SK-N-DZ (cell line): Measurements from ENCODE around the gene GRK3.
"Not testable (repeated sequence)": the region's sequence is repeated elsewhere in the genome, so short reads cannot be mapped to it uniquely, and the experiment has no call there.

Source experiments
- DNase-seq: peaks from one replicate; pipeline ENCODE4 v3.0.0-alpha.2; 2015; ENCODE audit warnings: low spot score

GRK3 gene

GRCh38 chr22:25572708-25573171 is 8.3 kb downstream of the GRK3 start:
- DNase-seq, result no peak

DNA sequence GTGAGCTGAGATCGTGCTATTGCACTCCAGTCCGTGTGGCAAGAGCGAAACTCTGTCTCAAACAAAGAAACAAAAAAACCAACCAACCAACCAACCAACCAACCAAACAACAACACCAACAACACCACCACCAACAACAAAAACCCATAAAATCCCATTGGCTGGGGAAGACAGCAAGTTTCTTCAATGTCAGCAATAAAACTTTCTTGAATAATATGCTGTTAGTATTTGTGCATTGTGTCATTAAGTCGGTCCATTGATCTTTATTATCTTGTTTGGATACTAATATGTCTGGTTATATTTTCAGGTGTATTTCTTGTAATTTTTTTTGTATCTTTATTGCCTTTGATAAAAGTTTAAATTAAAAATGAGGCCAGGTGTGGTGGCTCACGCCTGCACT is 9.4 kb downstream of the GRK3 start:
- DNase-seq, result no peak

- DNase-seq, result no peak
Observed at GRCh38 chr22:25574736-25575135, 10.3 kb downstream of the GRK3 start.

DNA sequence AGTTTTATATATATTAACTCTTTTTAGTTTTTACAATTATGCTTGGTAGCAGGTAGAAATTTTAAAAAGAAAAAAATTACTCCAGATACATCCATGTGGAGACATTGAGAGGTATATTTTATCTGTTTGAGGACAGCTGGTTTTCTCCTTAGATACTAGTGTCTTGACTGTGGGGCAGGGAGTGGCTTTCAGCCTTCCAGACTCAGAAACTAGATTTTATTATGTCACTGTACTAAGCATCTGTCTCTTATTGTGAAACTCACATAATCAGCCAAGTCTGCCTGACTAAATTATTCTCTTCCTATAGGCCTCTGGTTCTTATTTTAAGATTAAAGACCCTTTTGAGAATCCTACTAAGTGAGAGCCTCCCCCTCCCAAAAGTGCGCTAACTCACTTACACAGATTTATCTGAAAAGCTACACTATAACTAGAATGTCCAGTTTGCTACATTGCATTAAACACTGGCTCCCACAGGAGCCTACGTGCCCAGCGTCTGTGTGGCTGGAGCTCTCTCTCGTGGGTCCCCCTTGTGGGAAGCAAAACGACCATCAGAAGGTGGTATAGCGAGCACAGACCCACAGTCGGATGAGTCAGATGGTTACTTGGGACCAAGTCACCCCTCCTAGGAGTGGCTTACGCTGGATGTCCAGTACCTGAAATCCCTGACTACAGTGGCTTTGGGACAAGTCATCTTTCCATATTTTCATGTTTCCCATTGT is 11.4 kb downstream of the GRK3 start:
- DNase-seq, result not testable (repeated sequence)

- not testable (repeated sequence) for DNase-seq
Observed at GRCh38 chr22:25581452-25581851, 17.0 kb downstream of the GRK3 start.

- DNase-seq, result no peak
Observed at GRCh38 chr22:25582946-25583345, 18.5 kb downstream of the GRK3 start.

- not testable (repeated sequence) for DNase-seq
Observed at GRCh38 chr22:25584993-25585392, 20.5 kb downstream of the GRK3 start.

DNA sequence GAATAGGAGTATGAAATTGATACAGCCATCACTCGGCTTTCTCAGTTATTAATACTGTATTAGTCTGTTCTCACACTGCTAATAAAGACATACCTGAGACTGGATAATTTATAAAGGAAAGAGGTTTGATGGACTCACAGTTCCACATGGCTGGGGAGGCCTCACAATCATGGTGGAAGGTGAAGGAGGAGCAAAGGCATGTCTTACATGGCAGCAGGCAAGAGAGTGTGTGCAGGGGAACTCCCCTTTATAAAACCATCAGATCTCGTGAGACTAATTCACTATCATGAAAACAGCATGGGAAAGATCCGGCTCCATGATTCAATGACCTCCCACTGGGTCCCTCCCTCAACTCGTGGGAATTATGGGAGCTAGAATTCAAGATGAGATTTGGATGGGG is 25.2 kb downstream of the GRK3 start:
- DNase-seq, result not testable (repeated sequence)

DNA sequence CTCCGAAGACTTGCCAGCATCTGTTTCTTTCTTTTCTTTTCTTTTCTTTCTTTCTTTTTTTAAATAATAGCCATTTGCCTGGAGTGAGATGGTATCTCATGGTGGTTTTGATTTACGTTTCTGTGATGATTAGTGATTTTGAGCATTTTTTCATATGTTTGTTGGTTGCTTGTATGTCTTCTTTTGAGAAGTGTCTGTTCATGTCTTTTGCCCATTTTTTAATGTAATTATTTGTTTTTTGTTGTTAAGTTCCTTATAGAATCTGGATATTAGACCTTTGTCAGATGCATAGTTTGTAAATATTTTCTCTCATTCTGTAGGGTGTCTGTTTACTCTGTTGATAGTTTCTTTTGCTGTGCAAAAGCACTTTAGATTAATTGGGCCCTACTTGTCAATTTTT is 28.8 kb downstream of the GRK3 start:
- DNase-seq, result not testable (repeated sequence)

DNA sequence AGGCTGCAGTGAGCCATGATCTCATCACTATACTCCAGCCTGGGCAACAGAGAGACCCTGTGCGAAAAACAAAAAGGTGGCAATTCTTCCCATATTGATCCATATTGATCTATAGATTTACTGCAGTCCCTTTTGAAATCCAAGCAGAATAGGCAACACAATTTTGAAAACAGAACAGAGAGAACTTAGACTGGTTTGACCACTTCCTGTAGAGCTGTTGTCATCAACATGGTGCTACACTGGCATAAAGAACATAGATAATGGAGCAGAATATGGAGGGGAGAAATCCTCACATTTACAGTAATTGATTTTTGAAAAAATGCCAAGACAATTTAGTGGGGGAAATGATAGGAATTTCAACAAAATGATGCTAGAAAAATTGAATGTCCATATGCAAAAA is 34.1 kb downstream of the GRK3 start:
- DNase-seq, result no peak

GRCh38 chr22:25602445-25602844 is 38.0 kb downstream of the GRK3 start:
- no peak for DNase-seq

DNA sequence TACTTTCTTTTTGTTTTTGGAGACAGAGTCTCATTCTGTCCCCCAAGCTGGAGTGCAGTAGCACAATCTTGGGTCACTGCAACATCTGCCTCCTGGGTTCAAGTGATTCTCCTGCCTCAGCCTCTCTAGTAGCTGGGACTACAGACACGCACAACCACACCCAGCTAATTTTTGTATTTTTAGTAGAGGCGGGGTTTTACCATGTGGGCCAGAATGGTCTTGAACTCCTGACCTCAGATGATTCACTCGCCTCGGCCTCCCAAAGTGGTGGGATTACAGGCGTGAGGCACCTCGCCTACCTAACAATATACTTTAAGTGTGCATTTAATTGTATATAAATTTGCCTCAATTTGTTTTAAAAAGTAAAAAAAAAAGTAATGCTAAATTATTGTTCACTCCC is 38.4 kb downstream of the GRK3 start:
- no peak for DNase-seq

DNA sequence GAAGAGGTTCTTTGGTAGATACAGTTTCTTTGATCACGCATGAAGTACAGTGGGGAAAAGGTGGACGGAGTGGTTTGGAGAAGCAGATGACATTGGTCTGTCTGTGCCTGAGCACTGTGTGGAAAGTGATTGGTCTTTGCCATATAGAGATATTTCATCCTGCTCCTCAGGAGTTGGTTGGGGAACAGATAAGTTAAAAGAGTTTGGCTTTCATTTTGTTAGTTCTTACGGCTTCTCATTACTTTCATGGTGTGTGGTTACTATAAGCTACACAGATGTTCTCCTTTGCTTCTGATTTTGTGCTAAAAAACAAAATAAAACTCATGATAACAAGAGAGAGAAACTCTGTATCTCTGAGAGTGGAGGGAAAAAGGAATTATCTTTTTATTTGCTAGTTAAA is 40.7 kb downstream of the GRK3 start:
- not testable (repeated sequence) for DNase-seq

DNA sequence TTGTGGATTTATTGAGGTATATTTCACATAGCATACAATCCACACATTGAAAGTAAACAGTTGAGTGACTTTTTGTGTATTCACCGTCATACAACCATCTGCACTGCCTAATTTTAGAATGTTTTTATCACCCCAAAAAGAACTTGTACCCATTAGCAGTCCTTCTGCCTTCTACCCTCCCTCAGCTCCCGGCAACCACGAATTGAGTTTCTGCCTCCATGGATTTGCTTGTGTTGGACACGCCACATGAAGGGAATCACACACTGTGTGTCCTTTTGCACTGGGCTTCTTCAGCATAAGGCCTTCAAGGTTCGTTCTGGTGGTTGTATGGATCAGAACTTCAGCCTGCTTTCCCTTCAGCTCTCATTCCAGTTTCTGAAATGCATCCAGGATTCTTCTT is 41.1 kb downstream of the GRK3 start:
- DNase-seq, result not testable (repeated sequence)

GRCh38 chr22:25611284-25611683 is 46.8 kb downstream of the GRK3 start:
- DNase-seq, result not testable (repeated sequence)

DNA sequence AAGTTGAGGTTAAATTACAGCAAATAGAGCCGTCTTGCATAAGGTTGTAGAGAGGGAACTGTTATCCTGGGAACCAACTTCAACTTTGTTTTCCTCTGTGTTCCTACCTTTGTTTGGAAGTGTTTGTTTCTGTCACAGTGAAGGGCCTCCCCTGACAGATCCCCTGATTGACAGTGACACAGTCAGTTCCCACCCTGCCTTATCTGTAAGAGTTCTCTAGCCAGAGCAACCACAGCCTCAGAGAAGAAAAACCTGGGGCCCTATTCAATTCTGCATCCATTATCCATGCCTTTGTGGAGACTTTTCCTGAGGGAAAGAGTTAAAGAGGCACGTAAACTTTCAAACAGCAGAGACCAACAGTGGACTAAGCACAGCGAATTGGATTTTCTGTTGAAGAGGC is 48.7 kb downstream of the GRK3 start:
- not testable (repeated sequence) for DNase-seq

DNA sequence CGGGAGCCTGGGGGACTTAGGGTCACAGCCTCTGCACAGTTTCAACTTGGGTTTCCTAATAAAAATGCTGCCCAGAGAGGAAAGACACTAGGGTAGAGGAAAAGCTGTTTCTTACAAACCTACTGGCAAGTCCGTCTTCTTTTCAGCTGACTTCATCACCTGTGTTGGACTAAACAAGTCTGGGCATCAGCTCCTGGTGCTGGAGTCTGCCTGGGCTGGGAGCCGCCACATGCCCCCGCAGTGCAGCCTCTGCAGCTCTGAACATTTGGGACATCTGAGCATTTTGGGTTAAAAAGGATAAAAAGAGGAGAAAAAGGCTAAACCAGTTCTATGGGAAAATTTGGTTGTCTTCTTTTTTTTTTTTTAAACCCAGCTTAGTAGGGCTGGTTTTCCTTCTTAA is 49.1 kb downstream of the GRK3 start:
- DNase-seq, result not testable (repeated sequence)

- DNase-seq, result not testable (repeated sequence)
Observed at GRCh38 chr22:25614791-25615190, 50.3 kb downstream of the GRK3 start.

GRCh38 chr22:25621986-25622385 is 57.5 kb downstream of the GRK3 start:
- peak; percentile 10 for DNase-seq

- DNase-seq, result no peak
Observed at GRCh38 chr22:25623310-25623734, 58.8 kb downstream of the GRK3 start.

- no peak for DNase-seq
Observed at GRCh38 chr22:25623851-25624250, 59.4 kb downstream of the GRK3 start.

DNA sequence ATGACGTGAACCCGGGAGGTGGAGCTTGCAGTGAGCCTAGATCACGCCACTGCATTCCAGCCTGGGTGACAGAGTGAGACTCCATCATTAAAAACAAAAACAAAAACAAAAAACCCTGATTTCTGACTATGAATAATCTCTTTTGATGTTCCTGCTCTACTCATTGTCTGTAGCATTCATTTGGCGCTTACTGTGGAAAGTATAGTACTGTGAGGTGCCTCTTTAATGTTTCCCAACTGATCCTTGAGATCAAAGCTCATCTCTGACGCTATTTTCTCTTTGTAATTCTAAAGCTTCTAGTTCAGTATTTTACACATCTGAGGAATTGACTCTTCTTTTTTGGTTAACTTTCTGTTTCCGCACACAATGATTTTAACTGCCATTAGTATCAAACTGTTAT is 60.0 kb downstream of the GRK3 start:
- no peak for DNase-seq

- DNase-seq, result not testable (repeated sequence)
Observed at GRCh38 chr22:25625747-25626623, 61.5 kb downstream of the GRK3 start.
